HTR-8/SVneo (cell line): ENCODE data around the gene DTX1.

Experiments
- DNase-seq: peaks from one replicate; pipeline ENCODE4 v3.0.0; 2011; ENCODE audit warnings: low spot score, mixed read lengths; ENCODE audit not compliant: insufficient read length
- FAIRE-seq: peaks from 2 replicates; lab custom pipeline; 2011; peaks lifted over from hg19 to GRCh38; lab: Jason Lieb, UNC

The DTX1 gene

GRCh38 chr12:113056631-113057488 lies at the start of gene DTX1:
Gene DTX1 (plus strand): TSS chr12:113056730. CDS start chr12:113058193, 1,463 bp downstream.
- DNase-seq (no peak), FAIRE-seq (no peak)

DNA sequence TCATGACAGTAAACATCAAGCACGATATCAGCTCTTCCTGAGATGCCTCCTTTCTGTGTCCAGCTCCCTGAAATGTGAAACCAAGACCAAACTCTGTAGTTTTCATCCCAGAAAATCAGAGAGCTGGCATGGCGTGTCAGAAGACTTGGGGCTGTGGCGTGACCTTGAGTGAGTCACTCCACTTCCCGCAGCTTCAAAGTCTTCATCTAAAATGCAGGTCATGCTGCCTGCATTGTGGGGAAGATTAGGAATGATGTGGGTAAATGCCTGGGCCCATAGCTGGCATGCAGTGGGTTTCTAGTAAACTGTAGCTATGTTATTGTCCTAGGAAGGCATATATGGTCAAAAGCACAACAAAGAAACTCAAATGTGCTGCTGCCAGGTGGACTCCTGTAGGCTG lies 49.4 kb upstream of the DTX1 start:
- no peak for FAIRE-seq
- DNase-seq, result peak; percentile 46

GRCh38 chr12:113010701-113011100 lies 45.8 kb upstream of the DTX1 start:
- FAIRE-seq (no peak), DNase-seq (no peak)

- FAIRE-seq (no peak), DNase-seq (no peak)
Measured at GRCh38 chr12:113014565-113014964, 42.0 kb upstream of the DTX1 start.

DNA sequence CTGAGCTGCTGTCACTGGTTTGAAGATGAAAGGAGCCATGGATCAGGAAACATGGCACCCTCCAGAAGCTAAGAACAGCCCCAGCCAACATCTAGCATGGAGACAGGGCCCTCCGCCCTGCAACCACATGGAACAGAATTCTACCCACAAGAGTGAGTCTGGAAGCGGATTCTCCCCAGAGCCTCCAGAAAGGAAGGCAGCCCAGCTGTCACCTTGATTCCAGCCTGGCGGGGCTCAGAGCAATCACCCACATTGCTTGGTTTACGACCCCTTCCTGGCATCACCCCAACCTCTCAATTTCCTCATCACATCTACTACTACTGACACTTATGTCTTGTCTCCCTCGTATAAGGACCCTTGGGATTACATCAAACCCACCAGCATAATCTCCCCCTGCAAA lies 39.7 kb upstream of the DTX1 start:
- no peak for FAIRE-seq
- no peak for DNase-seq

DNA sequence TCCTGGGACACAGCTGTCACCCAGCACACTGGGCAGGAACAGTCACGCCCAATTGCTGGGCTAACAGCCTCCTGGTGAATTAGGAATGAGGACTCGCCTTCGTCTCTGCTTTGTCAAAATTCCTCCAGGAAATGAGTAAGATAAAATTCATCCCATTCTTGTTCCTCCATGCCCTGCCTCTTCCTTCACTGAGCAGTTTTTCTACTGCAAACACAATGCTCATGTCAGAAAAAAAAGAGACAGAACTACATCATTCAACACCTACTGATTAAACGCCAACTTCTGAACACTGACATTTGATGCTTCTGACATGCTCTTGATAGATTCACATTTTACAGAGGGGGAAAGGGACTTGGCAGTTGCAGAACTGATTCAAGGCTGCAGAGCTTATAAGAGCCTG lies 37.5 kb upstream of the DTX1 start:
- FAIRE-seq (no peak), DNase-seq (peak; percentile 28)

DNA sequence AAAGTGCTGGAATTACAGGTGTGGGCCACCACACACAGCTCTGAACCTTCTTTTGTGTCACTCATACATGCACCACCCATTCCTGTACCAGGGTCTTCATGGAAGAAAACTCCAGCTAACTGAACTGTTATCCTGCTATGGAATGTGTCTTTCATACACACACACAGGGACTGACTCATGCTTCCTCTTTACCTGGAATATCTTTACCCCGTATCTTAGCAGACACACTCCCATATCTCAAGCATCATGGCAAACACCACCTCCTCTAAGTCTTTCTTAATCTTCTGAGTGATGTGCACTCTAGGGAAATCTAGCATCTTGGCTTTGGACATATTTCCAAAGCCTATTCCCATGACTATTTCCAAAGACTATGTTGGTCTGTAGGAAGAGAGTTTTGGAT lies 35.0 kb upstream of the DTX1 start:
- FAIRE-seq, result no peak

GRCh38 chr12:113022563-113023297 lies 33.8 kb upstream of the DTX1 start:
- DNase-seq, result no peak
- FAIRE-seq, result no peak

More for the DNA sequence above, 35.0 kb upstream of the DTX1 start:
- DNase-seq, result no peak

GRCh38 chr12:113027726-113028125 lies 28.8 kb upstream of the DTX1 start:
- FAIRE-seq, result no peak
- no peak for DNase-seq

DNA sequence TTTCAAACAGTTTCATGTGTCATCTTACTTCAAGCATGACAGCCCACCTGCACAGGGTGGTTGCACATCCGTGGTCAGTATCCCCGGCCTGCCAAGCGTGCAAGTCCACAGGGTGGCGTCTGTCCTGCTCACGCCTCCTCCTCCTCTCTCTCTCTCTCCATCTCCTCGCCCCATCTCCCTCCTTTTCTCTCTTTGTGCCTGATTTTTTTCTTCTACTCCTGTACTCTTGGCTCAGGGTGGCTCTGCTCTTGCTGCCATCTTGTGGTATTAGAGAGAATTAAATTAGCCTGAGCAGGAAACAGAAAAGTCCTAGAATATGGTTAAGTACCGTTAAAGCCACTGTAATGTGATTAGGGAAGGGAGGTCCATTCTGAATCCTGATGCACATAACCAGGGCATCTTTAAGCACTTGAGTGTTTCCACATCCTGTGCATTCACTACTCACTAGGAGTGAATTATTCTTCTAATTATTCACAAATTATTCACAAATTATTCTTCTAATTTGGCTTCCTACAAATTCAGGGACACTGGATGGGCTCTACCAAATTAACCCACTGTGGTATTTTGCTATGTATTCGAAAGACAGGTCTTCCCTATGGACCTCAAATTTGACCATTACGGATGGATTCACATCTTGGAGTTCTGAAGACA lies 25.5 kb upstream of the DTX1 start:
- FAIRE-seq (peak; percentile 42), DNase-seq (peak; percentile 66)

DNA sequence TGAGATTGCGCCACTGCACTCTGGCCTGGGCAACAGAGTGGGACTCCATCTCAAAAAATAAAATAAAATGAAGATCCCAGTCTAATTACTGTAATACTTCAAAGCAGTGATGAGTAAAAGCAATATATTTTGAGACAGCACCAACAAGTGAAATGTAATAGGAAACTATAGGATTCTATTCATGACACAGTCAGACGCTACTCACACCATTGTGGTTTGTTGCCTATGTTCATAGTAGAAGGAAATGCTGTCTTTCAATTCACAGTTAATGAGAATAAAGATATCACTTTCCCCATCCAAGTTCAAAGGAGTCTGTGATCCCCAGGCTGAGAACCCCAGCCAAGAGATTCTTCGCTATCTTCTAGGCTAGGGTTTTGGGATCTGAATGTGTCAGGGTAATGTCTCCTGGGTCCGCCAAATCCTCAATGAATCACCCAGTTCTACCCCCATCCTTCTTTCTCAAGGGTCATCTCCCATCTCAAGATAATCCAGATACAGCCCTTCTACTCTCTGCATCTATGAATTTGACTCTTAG lies 16.6 kb upstream of the DTX1 start:
- no peak for DNase-seq
- FAIRE-seq, result no peak

DNA sequence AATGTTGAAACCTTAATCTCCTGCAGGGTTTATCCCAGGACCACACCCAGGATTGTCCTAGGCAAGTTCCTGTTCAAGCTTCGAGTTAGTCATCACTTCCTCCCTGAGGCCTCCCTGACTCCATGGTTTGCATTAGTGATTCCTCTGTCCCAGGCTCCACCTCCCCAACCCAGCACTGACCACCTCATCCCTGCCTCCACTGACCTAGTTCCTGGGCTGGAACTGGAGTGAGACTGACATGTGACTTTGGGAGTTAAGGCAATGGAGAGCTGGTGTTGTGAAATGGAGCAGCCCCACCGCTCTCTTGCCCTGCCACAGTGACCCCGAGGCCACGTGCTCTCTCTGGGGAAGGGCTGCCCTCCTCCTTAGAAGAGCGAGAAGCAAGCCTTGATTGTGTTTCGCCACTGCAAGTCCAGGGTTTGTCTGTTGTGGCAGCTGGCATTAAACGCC lies 15.8 kb upstream of the DTX1 start:
- FAIRE-seq (peak; percentile 79), DNase-seq (peak; percentile 72)

DNA sequence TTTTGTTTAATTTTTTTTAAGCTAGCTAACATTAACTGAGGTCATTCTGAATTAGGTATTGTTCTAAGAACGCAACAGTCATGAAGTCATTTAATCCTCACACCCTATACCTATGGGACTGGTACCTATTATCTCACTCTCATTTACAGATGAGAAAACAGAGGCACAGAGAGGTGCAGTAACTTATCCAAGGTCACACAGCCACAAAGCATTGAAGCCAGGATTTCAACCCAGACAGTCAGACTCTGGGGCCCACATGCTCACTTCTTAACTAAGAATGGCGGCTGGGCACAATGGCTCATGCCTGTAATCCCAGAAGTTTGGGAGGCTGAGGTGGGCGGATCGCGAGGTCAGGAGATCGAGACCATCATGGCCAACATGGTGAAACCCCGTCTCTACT lies 15.0 kb upstream of the DTX1 start:
- FAIRE-seq (no peak), DNase-seq (no peak)

GRCh38 chr12:113043240-113043639 lies 13.3 kb upstream of the DTX1 start:
- FAIRE-seq (no peak), DNase-seq (no peak)

DNA sequence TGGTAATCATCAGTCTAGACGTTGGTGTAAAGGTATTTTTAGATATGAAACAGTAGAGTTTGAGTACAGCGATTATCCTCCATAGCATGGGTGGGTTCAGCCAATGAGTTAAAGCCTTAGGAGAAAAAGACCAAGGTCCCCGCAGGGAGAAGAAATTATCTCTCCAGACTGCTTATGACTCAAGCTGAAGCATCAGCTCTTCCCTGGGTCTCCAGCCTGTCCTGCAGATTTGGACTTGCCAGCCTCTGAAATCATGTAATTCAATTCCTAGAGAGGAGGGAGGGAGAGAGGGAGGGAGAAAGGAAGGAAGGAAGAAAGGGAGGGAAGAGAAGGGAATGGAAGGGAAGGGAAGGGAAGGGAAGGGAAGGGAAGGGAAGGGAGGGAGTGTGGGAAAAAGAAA lies 12.0 kb upstream of the DTX1 start:
- no peak for FAIRE-seq

DNA sequence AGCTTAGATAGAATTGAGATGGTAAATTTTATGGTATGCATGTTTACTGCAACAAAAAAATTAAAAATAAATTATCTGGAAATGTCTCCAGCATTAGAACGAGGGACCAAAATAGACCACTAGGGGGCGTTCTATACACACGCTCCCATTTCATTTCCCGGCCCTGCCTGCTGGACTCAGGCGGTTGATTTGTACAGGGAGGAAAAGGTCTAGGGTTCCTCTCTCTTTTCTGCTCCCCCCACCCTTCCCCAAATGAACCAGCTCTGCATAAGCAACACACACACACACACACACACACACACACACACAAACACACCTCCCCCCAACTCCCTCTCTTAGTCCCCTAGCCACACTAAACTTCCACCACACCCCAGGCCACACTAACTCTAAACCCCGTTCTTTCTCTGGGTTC lies 7.8 kb upstream of the DTX1 start:
- FAIRE-seq, result no peak
- DNase-seq, result peak; percentile 77

More for the DNA sequence above, 12.0 kb upstream of the DTX1 start:
- no peak for DNase-seq

GRCh38 chr12:113049976-113050742 lies 6.4 kb upstream of the DTX1 start:
- peak; percentile 46 for DNase-seq
- FAIRE-seq, result peak; percentile 70

DNA sequence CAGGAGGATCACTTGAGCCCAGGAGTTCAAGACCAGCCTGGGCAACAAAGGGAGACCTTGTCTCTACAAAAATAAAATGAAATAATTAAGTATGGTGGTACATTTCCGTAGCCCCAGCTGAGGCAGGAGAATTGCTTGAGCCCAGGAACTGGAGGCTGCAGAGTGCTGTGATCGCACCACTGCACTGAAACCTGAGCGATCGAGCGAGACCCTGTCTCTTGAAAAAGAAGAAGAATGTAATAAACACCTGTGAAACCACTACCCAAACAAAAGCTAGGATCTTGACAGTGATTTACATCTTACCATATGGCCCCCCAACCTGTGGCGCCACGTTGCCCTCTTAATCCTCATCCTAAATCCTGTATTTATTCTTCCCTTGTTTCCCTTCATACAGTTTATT lies 5.7 kb upstream of the DTX1 start:
- FAIRE-seq, result no peak
- no peak for DNase-seq

GRCh38 chr12:113051759-113052158 lies 4.8 kb upstream of the DTX1 start:
- FAIRE-seq (no peak), DNase-seq (no peak)

DNA sequence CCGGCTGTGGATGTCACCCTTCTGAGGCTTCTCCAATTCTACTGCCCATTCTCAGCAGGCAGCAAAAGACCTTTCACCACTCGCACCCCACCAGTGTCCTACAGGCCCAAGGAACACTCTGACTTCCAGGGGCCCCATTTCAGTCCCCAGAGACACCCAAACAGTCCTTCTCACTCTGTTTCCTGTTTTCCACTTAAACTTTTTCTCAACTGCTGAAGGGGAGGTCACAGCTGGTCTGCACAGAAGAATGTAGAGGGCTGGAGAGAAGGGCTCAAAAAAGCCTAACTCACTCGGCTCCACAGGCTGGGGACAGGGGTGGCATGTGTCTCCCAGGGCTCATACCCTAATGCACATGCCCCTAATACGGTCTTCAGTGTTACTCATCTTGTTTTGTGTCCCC lies 4.2 kb upstream of the DTX1 start:
- DNase-seq (no peak), FAIRE-seq (no peak)
